ENCODE results near the gene BAZ2B. TPM values are rescaled to one million over a fixed set of nuclear protein-coding genes. Genes with fewer than 3 reads are reported as not detected.

BAZ2B gene
- total RNA-seq, 2 donors from 2014 or later, result 30.7 to 39.3 TPM

DNA sequence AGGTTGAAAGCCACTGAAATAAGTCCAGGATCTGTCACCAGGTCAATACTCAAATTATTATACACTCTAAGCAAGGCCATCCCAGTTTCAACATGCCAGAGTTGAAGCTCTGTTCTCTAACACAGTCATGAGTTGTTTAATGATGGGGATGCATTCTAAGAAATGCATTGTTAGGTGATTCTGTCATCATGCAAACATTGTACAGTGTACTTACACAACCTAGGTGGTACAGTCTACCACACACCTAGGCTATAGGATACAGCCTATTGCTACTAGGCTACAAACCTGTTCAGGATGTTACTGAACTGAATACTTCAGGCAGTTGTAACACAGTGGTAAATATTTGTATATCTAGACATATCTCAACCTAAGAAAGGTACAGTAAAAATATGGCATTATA lies 162.2 kb downstream of the BAZ2B start:
- Mint-ChIP-seq H3K4me1 (peaks cover 11% of the 10 kb centered on the region), H3K4me3 (no peak overlapping the region), H3K27me3 (no peaks in the 10 kb centered on the region), H3K36me3 (ENCODE audit: low read depth) (peaks cover 2% of the 10 kb centered on the region), H3K27ac (no peak overlapping the region)
- no peak for ATAC-seq
- H3K9me3 ChIP-seq (ENCODE audit: control insufficient read depth, low read length, poor library complexity, severe bottlenecking), result no peaks in the 10 kb centered on the region
- no peak for DNase-seq

DNA sequence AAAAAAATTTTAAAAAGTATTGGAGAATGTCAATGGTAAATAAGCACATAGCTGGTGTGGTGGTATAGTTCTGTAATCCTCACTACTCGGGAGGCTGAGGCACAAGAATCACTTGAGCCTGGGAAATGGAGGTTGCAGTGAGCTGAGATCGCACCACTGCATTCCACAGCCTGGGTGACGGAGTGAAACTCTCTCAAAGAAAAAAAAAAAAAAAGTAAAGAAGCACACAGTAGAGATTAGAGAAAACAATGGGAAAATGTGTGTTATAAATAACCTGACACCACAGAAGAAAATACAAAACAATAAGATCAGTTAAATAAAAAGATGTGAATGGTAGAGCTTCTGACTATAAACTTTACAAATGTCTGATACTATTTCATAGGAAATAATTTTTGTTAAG lies 166.2 kb downstream of the BAZ2B start:
- DNase-seq (no peak), ATAC-seq (no peak)
- no peaks in the 10 kb centered on the region for H3K27me3 Mint-ChIP-seq
- H3K4me3 Mint-ChIP-seq, result no peak overlapping the region
- H3K4me1 Mint-ChIP-seq, result peaks cover 2% of the 10 kb centered on the region
- H3K27ac Mint-ChIP-seq, result no peak overlapping the region
- H3K9me3 ChIP-seq (ENCODE audit: control insufficient read depth, low read length, poor library complexity, severe bottlenecking), result no peaks in the 10 kb centered on the region
- H3K36me3 Mint-ChIP-seq (ENCODE audit: low read depth), result peaks cover 7% of the 10 kb centered on the region

DNA sequence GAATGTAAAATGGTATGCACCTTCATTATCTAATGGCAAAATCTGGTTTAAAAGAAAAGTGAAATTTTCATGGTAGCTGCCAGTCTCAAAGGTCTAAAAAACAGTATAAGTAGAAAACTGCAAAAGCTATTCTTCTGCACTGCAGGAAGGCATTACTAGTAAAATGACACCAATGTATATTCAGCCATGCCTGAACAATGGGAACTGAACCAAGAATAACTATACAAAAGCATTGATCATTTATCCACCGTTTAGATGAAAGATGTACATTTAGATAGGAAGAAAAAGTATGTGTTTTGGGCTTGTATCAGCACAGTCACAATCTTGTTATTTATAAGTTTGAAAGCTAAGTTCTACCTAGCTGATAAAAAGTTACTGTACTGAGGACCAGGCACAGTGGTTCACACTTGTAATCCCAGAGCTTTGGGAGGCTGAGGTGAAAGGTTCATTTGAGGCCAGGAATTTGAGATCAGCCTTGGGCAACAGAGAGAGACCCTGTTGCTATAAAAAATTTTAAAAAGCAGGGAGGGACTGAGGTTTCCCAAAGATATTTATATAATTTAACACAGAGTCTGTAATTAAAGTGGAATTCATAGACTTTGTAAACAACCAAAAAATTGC lies 166.7 kb downstream of the BAZ2B start:
- DNase-seq, result no peak
- Mint-ChIP-seq H3K27me3 (no peaks in the 10 kb centered on the region), H3K4me3 (no peak overlapping the region), H3K36me3 (ENCODE audit: low read depth) (peaks cover 8% of the 10 kb centered on the region), H3K4me1 (no peaks in the 10 kb centered on the region), H3K27ac (no peak overlapping the region)
- H3K9me3 ChIP-seq (ENCODE audit: control insufficient read depth, low read length, poor library complexity, severe bottlenecking), result no peaks in the 10 kb centered on the region
- ATAC-seq, result no peak

DNA sequence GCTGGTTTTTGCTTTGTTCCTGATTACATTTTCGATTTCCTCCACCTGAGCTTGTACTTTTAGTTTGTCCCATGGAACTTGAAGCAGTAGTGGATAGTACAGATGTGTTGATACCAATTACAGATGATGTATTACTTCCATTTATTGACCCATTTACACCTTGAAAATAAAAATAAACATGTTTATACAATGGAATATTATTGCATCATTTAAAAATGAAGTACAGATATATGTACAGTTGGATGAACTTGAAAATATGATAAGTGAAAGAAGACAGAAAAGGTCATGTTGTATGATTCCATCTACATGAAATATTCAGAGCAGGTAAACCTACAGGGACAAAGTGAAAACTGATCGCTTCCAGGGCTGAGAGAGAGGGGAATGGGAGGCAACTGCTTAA lies 169.5 kb downstream of the BAZ2B start:
- Mint-ChIP-seq H3K4me1 (no peaks in the 10 kb centered on the region), H3K4me3 (no peak overlapping the region), H3K36me3 (ENCODE audit: low read depth) (peaks cover 17% of the 10 kb centered on the region), H3K27ac (no peak overlapping the region), H3K27me3 (no peaks in the 10 kb centered on the region)
- ATAC-seq (no peak), DNase-seq (no peak)
- no peaks in the 10 kb centered on the region for H3K9me3 ChIP-seq (ENCODE audit: control insufficient read depth, low read length, poor library complexity, severe bottlenecking)

DNA sequence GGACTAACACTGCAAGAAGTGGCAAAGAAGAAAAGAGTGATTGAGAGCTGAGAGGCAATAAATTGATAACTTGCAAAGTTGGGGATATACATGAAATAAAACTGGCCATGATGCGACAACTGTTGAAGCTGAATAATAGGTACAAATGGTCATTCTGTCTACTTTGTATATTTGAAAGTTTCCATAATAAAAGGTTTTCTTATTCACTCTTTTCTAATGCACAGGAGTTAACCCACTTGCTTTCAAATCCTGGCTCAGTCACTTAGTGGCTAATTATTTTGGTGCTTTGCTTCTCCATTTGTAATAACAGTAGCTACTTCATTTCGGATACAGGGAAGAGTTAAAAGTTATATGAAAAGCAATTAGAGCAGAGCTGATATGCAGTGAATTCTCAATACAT lies 170.1 kb downstream of the BAZ2B start:
- peaks cover 17% of the 10 kb centered on the region for H3K36me3 Mint-ChIP-seq (ENCODE audit: low read depth)
- DNase-seq (no peak), ATAC-seq (no peak)
- no peaks in the 10 kb centered on the region for H3K4me1 Mint-ChIP-seq
- H3K27me3 Mint-ChIP-seq, result no peaks in the 10 kb centered on the region
- no peak overlapping the region for H3K4me3 Mint-ChIP-seq
- H3K27ac Mint-ChIP-seq, result no peak overlapping the region
- no peaks in the 10 kb centered on the region for H3K9me3 ChIP-seq (ENCODE audit: control insufficient read depth, low read length, poor library complexity, severe bottlenecking)

DNA sequence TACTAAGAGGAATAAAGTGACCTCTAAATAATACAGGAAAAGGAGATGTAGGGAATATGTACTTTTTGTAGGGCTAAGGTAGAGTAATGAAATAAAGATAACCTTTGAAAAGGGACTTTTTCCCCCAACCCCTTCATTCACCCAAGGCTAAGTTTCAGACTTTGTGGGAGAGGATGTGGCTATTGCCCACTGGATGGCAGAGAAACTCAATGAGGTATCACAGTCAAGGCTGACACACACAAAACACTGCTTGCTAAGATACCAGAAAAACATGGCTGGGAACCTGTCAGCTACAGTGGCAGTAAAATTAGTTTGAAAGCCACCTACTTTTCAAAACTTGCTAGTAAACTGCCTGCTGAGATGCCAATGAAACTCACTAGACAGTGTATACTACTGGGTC lies 171.0 kb downstream of the BAZ2B start:
- peaks cover 17% of the 10 kb centered on the region for H3K36me3 Mint-ChIP-seq (ENCODE audit: low read depth)
- ATAC-seq (no peak), DNase-seq (no peak)
- H3K9me3 ChIP-seq (ENCODE audit: control insufficient read depth, low read length, poor library complexity, severe bottlenecking), result no peaks in the 10 kb centered on the region
- no peak overlapping the region for H3K27ac Mint-ChIP-seq
- H3K4me3 Mint-ChIP-seq, result no peak overlapping the region
- no peaks in the 10 kb centered on the region for H3K27me3 Mint-ChIP-seq
- no peaks in the 10 kb centered on the region for H3K4me1 Mint-ChIP-seq

DNA sequence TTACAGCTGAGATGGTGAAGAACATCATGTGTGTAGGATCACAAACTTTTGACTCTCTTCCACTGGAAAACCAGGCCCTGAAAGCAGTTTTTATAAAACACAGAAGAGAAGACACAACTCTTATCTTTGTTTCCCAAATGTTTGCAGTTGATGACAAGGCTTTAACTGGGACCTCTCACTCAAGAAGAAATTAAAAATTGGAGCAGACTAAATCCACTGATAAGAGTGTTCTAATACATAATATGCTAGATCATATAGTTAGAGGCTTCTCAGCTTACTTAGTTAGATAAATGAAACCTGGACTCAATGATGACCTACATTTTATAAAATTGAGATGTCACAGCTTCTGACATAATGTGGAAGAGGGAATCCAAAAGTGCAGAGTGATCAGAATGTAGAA lies 171.6 kb downstream of the BAZ2B start:
- Mint-ChIP-seq H3K36me3 (ENCODE audit: low read depth) (peaks cover 17% of the 10 kb centered on the region), H3K4me3 (no peak overlapping the region), H3K27me3 (no peaks in the 10 kb centered on the region), H3K4me1 (no peaks in the 10 kb centered on the region), H3K27ac (no peak overlapping the region)
- H3K9me3 ChIP-seq (ENCODE audit: control insufficient read depth, low read length, poor library complexity, severe bottlenecking), result no peaks in the 10 kb centered on the region
- no peak for DNase-seq
- ATAC-seq, result no peak

DNA sequence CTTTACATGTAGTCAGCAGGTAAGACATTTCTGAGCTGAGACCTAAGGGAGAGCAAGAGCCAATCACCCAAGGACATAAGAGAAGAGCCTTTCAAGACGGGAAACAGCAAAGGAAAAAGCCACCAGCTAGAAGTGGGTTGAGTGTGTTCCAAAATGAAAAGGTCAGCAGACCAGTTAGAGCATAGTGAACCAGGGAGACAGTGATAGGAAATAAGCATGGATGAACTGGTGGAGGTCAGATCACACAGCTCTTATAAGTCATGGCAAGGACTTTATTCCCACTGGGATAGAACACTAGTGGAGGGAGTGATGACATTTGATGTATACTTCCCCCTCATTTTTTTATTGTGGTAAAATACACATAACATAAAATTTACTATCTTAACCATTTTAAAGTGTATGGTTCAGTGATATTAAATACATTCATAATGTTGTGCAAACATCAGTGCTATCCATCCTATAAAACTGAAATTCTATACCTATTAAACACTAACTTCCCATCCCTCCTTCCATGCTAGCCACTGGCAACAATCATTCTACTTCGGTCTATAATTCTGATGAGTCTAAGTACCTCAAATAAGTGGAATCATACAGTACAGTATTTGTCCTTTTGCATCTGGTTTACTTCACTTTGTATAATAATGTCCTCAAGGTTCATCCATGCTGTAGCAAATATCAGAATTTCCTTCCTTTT lies 174.0 kb downstream of the BAZ2B start:
- no peak for DNase-seq
- H3K9me3 ChIP-seq (ENCODE audit: control insufficient read depth, low read length, poor library complexity, severe bottlenecking), result no peaks in the 10 kb centered on the region
- Mint-ChIP-seq H3K4me3 (no peak overlapping the region), H3K4me1 (no peaks in the 10 kb centered on the region), H3K36me3 (ENCODE audit: low read depth) (peaks cover 19% of the 10 kb centered on the region), H3K27me3 (no peaks in the 10 kb centered on the region), H3K27ac (no peak overlapping the region)
- ATAC-seq, result no peak

DNA sequence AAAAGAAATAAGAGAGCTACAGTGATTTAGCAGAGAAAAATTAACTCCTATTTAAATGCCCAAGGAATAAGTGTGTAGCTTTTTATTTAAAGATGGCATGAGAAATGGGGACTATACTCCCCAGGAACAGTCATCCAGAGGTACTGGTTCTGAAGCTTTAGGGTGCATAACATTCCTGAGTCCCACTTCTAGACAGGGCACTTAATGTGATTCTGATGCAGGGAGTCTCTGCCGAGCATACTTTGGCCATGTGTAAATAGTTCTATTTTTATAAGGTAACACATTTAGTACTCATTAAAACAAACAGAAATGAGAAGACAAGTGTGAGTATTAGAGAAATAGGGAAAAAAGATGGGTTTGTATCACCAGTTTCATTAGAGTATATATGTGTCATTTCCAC lies 175.2 kb downstream of the BAZ2B start:
- Mint-ChIP-seq H3K27ac (no peak overlapping the region), H3K4me1 (no peaks in the 10 kb centered on the region), H3K27me3 (no peaks in the 10 kb centered on the region), H3K4me3 (no peak overlapping the region), H3K36me3 (ENCODE audit: low read depth) (peaks cover 17% of the 10 kb centered on the region)
- ATAC-seq (no peak), DNase-seq (no peak)
- H3K9me3 ChIP-seq (ENCODE audit: control insufficient read depth, low read length, poor library complexity, severe bottlenecking), result no peaks in the 10 kb centered on the region

DNA sequence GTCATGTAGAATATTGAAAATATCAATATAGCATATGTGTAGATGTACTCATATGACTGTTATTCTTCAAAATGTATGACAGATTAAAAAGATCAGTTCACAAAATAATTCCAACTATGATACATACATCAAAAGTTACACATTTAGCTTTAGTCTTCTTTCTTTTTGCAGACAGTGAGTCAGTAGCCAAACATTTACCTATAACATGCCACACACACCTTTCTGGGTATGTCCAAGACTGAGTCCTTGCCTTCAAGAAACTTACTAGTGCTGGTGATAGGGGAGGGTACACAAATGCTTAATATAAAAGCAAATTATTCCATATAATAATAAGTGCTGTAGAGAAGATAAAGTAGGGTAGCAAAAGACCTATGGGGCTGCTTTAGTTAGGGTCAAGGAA lies 176.9 kb downstream of the BAZ2B start:
- Mint-ChIP-seq H3K27ac (no peak overlapping the region), H3K4me3 (no peak overlapping the region), H3K4me1 (no peaks in the 10 kb centered on the region), H3K27me3 (no peaks in the 10 kb centered on the region), H3K36me3 (ENCODE audit: low read depth) (peaks cover 9% of the 10 kb centered on the region)
- H3K9me3 ChIP-seq (ENCODE audit: control insufficient read depth, low read length, poor library complexity, severe bottlenecking), result no peaks in the 10 kb centered on the region
- DNase-seq (no peak), ATAC-seq (no peak)

DNA sequence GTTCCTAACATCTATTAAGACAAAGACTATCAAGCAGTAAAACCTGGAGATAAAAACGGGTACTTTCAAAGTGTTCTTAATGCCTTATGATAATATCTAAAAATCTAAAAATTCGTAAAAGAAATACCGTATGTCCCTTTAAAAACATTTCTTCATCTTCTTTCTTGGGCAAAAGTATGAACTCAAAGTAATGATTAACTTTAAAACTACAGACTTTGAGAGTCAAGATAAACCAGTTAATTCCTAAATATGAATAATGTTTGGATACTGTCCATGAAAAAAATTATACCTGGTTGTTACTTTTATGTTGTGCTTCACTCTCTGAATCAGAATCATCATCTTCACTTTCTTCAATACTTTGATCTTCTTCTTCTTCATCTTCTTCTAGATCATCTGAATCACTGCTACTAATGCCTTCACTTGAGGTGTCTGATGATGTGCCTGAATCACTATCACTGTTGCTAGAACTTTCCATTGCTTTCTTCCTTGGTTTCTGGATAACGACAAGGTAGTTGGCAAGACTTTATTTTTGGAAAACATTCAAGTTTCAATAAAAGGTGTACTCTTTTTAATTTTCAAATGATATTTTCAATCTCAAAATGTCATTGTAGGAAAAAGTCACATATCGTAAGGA lies 177.5 kb downstream of the BAZ2B start:
- H3K36me3 Mint-ChIP-seq (ENCODE audit: low read depth), result peaks cover 5% of the 10 kb centered on the region
- ATAC-seq (no peak), DNase-seq (no peak)
- no peak overlapping the region for H3K4me3 Mint-ChIP-seq
- no peaks in the 10 kb centered on the region for H3K4me1 Mint-ChIP-seq
- H3K9me3 ChIP-seq (ENCODE audit: control insufficient read depth, low read length, poor library complexity, severe bottlenecking), result no peaks in the 10 kb centered on the region
- no peaks in the 10 kb centered on the region for H3K27me3 Mint-ChIP-seq
- no peak overlapping the region for H3K27ac Mint-ChIP-seq

DNA sequence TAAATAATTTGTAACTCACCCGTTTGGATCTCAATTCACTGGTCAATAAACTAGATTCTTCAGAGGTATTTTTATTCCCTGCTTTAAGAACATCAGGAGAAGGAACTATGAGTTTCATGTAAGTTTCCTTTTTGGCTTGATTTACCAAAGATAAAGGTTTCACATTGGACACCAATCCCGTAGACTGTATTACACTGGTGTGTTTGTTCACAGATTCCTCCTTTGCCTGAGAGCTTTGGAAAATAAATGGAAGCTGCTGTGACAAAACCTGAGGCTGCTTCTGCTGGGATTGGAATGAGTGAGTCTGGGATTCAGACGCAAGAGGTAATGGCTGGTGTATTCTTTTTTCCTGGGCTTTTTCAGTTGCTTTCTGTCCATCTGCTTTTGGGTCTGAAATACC lies 178.1 kb downstream of the BAZ2B start:
- ATAC-seq, result no peak
- no peaks in the 10 kb centered on the region for H3K9me3 ChIP-seq (ENCODE audit: control insufficient read depth, low read length, poor library complexity, severe bottlenecking)
- no peak overlapping the region for H3K27ac Mint-ChIP-seq
- no peaks in the 10 kb centered on the region for H3K4me1 Mint-ChIP-seq
- no peak for DNase-seq
- peaks cover 7% of the 10 kb centered on the region for H3K36me3 Mint-ChIP-seq (ENCODE audit: low read depth)
- H3K4me3 Mint-ChIP-seq, result no peak overlapping the region
- no peaks in the 10 kb centered on the region for H3K27me3 Mint-ChIP-seq

DNA sequence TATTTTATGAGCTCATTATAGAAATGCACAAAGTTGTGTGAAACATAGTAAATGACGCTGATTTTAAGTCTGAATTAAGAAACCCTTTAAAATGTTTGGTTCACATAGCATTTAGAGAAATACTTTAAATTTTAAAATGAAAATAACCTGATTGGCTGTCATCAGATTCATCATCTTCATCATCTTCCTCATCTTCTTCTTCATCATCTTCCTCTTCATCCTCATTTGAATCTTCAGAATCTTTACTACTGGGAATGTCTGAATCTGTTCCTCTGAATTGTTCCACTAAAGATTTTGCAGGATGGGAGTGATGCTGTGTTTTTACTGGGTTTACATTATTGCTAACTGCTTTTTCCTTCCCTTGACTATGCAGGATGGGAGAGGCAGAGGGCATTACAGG lies 183.7 kb downstream of the BAZ2B start:
- no peaks in the 10 kb centered on the region for H3K27me3 Mint-ChIP-seq
- DNase-seq (no peak), ATAC-seq (no peak)
- no peaks in the 10 kb centered on the region for H3K9me3 ChIP-seq (ENCODE audit: control insufficient read depth, low read length, poor library complexity, severe bottlenecking)
- H3K27ac Mint-ChIP-seq, result no peak overlapping the region
- peaks cover 11% of the 10 kb centered on the region for H3K36me3 Mint-ChIP-seq (ENCODE audit: low read depth)
- no peak overlapping the region for H3K4me3 Mint-ChIP-seq
- peaks cover 2% of the 10 kb centered on the region for H3K4me1 Mint-ChIP-seq

DNA sequence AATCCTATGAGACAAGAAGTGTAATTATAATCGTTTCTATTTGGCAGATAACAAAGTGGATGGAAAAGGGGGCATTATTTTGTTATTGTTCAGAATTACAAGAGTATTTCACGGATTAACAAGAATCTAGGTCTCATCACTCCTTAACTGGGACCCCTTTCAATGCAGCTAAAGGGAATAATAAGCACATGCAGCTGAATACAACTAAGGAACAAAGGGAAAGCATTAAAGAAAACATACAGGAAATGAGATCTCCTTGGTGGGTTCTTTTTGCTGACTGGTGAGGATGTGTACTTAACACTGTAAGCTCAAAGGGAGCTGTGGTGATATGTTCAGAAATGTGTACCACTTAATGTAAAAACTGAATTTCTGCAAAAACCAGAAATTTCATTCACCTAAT lies 189.3 kb downstream of the BAZ2B start:
- Mint-ChIP-seq H3K4me3 (no peak overlapping the region), H3K36me3 (ENCODE audit: low read depth) (peaks cover 5% of the 10 kb centered on the region), H3K27me3 (no peaks in the 10 kb centered on the region), H3K27ac (no peak overlapping the region), H3K4me1 (no peaks in the 10 kb centered on the region)
- H3K9me3 ChIP-seq (ENCODE audit: control insufficient read depth, low read length, poor library complexity, severe bottlenecking), result no peaks in the 10 kb centered on the region
- no peak for ATAC-seq
- no peak for DNase-seq

Measured in T-helper 17 cell (primary cell).